Choroid plexus epithelial cell (primary cell): ENCODE data around the gene CNIH2.

Source experiments
- DNase-seq: peaks from one replicate; pipeline ENCODE4 v3.0.0-alpha.2; 2010; ENCODE audit warnings: low read depth
- H3K4me3 ChIP-seq: 2 replicates; pipeline ENCODE4 v1.5.1; 2011; ENCODE audit warnings: low read depth, mild to moderate bottlenecking, control low read depth, low read length, moderate library complexity
- TF ChIP-seq, protein P1 (sequence below): conservative IDR thresholded peaks from 2 replicates; pipeline ENCODE4 v1.5.1; 2011; ENCODE audit warnings: low read depth, mild to moderate bottlenecking, control low read depth, inconsistent platforms, low read length, moderate library complexity

Gene CNIH2

DNA sequence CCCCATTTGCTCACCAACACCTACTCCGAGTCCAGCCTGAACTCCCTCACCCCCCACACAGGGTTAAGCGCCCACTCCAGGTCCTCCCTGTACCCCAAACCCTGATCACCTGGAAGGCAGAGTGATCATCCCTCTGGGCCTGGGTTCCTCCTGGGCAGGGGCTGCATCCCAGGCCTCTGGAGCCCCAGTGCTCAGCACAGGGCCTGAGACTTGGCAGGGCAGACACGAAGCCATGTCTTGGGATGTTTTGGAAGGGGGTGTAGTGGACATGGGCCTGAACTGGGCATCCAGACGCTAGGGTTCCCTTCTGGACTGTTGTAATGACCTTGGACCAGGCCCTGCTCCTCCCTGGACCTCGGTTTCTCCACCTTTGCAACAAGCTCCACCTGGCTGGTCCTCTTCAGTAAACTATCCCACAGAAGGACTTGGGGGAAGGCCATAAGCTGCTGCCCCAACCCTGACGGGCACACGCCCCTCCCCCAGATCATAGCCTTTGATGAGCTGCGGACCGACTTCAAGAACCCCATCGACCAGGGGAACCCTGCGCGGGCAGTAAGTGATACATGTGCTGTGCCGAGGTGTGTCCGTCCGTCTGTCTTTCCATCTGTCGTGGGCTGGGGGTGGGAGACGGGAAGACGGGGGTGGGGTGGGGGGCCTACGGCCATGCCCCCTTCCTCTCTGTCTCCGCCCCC, 3.9 kb downstream of the CNIH2 start:
- H3K4me3 ChIP-seq, result no peak overlapping the region
- DNase-seq, result no peak
- TF ChIP-seq, protein P1, sequence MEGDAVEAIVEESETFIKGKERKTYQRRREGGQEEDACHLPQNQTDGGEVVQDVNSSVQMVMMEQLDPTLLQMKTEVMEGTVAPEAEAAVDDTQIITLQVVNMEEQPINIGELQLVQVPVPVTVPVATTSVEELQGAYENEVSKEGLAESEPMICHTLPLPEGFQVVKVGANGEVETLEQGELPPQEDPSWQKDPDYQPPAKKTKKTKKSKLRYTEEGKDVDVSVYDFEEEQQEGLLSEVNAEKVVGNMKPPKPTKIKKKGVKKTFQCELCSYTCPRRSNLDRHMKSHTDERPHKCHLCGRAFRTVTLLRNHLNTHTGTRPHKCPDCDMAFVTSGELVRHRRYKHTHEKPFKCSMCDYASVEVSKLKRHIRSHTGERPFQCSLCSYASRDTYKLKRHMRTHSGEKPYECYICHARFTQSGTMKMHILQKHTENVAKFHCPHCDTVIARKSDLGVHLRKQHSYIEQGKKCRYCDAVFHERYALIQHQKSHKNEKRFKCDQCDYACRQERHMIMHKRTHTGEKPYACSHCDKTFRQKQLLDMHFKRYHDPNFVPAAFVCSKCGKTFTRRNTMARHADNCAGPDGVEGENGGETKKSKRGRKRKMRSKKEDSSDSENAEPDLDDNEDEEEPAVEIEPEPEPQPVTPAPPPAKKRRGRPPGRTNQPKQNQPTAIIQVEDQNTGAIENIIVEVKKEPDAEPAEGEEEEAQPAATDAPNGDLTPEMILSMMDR, result no peak

DNA sequence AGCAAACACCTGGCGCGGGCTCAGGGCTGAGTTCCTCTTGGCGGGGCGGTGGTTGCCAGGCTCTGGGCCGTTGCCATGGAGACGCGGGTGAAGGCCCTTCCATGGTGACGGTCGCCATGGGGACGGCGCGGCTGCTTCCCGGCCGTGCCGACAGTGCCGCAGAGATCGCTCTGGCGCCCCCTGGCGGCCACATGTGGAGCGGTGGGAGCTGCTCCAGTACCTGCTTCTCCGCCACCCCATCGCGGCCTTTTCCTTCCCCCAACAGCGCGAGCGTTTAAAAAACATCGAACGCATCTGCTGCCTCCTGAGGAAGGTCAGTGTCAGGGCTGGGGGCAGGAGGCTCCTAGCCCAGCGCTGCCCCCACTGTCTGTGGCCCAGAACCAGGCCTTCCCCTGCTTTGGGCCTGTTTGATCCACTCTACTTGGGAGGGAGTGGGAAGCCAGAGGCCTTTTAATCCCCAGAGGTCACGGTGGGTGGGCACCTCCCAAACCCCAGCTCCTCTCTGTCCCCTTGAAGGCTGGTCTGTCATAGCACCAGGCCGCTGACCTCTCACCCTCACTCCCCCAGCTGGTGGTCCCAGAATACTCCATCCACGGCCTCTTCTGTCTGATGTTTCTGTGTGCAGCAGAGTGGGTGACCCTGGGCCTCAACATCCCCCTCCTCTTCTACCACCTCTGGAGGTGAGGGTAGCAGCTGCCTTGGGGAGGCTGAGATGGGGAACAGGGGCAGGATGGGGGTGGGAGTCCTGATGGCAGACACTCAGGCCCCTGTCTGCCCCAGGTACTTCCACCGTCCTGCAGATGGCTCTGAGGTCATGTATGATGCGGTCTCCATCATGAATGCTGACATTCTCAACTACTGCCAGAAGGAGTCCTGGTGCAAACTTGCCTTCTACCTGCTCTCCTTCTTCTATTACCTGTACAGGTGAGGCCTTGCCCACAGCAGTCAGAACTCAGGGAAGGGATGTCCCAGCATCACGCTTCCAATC, 4.8 kb downstream of the CNIH2 start:
- DNase-seq, result peak; percentile 97
- TF ChIP-seq, protein P1, result peak; percentile 90
- no peak overlapping the region for H3K4me3 ChIP-seq

DNA sequence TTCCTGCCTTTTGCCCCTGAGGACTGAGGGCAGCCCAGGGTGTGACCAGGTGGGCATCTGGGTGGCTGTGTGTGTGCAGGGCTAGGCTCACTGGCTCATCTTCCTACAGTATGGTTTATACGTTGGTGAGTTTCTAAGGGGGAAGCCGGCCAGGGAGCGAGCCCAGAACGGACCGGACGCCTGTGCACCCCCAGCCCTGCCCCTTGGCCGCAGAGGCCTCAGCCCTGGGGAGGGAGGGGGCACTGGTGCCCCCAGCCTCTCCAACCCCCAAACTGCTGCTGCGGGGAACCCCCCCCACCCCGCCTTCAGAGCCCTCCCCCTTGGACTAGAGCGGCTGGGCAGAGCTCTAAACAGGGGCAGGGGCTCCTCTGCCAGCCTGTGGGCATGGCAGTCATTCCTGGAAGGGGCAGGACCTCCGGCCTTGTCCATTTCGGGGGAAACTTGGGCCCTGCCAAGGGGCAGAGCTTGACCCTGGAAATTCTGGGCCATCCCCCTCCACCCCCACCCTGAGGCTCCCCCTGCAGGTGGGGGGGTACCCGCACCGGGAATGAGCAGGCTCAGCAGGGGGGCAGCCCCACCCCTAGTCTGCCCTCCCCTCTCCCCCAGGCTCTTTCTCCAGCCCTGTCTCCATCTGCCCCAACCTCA, 5.6 kb downstream of the CNIH2 start:
- H3K4me3 ChIP-seq, result no peak overlapping the region
- no peak for DNase-seq
- TF ChIP-seq, protein P1, result no peak

DNA sequence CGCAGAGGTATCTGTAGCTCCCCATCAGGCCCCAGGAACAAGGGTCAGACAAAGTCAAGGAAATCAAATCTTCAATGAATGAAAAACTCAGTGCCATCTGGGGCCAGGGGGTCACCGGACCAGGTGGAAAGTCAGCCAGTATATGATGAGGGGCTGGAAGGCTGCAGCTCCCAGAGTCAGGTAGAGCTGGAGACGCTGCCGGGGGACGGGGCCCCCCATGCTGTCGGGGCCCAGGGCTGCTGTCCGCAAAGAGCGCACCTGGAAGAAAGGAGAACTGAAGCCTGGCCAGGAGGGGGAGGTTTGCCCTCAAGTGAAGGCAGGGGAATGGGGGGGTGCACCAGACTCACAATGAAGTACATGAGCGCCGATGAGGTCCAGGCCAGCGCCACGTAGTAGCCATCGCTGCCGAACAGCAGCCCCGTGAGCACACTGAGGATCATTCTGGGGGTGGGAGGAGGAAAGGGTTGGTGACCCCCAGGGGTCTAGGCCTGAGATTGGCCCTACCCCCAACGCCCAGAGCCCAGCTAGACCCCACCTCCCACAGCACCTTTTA, 6.6 kb downstream of the CNIH2 start:
- H3K4me3 ChIP-seq, result no peak overlapping the region
- no peak for DNase-seq
- TF ChIP-seq, protein P1, result no peak

DNA sequence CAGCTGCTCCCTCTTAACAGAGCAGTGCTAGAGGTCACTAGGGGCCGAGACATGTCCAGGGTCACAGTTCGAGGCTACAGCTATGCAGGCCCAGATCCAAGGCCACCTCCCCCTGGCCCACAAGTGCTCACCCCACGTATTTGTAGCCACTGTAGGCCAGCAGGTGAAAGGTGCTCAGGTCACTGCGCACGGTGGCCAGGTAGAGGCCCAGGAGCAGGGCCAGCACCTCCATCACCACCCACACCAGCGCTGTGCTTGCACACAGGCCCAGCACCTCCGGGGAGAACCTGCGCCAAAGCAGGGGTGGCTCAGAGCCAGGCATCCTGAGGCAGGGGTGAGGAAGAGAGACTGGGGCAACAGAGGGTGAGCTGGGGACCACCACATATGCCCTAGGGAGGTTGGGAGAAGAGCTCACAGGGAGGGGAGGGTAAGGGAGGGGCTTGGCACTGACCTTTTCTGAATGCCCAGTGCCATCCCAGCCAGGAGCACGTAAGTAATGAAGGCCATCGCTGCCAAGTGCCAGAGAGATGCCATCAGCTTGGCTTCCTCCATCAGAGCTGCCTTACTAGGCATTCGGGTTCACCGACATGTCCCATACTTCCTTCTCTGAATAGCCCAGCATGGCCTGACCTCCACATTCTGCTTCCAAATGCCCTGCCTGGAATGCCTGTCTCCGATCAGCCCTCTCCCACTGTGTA, 7.4 kb downstream of the CNIH2 start:
- TF ChIP-seq, protein P1, result no peak
- DNase-seq, result no peak
- H3K4me3 ChIP-seq, result no peak overlapping the region

DNA sequence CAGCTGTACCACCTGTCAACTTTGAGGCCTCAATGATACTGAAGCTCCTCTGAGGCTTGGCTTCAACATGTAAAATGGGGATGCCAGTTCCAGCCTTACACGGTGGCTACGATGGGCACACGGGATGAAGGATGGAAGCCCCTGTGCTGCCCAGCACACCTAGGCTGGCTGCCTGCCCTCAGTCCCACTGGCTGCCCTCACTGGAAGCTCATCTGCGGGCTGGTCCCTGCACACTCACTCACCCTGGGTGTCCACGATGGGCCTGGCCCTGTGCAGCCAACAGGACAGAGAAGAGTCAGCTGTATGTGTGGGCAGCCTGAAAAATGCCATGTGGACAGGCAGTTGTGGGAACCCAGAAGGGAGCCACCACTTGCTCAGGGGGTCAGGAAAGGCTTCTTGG, 8.7 kb downstream of the CNIH2 start:
- DNase-seq, result no peak
- TF ChIP-seq, protein P1, result no peak
- H3K4me3 ChIP-seq, result no peak overlapping the region
